Hematopoietic multipotent progenitor cell treated with erythropoietin and hydrocortisone succinate and interleukin-3 and kit ligand, for 8 days (in vitro differentiated cells): Measurements from ENCODE around the gene MYL10.

Source experiments
- DNase-seq: peaks from one replicate; pipeline ENCODE4 v3.0.0-alpha.2; 2015

MYL10 gene

GRCh38 chr7:101563943-101564777, 64.9 kb downstream of the MYL10 start:
- DNase-seq = no peak
